ENCODE measurements around the gene MYH13.

MYH13 gene

DNA sequence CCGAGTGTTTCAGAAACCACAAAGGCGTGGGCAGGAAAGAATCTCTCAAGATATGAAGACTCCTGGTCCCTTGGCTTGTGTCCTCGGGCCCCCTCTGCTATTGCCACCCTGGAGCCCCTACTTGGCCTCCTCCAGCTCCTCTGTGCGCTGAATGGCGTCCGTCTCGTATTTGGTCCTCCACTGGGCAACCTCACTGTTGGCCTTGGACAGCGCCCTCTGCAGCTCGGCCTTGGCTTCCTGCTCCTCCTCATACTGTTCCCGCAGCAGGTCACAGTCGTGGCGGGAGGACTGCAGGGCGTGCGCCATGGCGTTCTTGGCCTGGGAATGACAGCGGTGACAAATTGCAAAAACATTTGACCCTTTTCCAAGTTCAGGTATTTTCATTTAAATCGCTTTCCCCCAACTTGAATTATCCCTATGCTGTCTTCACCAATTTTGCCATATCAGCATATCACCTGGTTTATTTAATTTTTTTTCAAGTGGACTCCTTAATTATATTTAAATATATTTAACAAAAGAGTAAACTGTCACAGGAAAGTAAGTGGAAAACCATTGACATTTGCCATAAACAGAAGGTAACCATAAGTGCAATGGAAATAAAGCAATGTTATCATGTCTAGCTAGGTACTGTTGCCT lies 59.7 kb downstream of the MYH13 start:
- no peak overlapping the region for H3K4me3 ChIP-seq (ENCODE audit: low read depth, low read length)
- no peak for DNase-seq (ENCODE audit: low read depth, low spot score)
- TF ChIP-seq, protein P1, sequence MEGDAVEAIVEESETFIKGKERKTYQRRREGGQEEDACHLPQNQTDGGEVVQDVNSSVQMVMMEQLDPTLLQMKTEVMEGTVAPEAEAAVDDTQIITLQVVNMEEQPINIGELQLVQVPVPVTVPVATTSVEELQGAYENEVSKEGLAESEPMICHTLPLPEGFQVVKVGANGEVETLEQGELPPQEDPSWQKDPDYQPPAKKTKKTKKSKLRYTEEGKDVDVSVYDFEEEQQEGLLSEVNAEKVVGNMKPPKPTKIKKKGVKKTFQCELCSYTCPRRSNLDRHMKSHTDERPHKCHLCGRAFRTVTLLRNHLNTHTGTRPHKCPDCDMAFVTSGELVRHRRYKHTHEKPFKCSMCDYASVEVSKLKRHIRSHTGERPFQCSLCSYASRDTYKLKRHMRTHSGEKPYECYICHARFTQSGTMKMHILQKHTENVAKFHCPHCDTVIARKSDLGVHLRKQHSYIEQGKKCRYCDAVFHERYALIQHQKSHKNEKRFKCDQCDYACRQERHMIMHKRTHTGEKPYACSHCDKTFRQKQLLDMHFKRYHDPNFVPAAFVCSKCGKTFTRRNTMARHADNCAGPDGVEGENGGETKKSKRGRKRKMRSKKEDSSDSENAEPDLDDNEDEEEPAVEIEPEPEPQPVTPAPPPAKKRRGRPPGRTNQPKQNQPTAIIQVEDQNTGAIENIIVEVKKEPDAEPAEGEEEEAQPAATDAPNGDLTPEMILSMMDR (IDR thresholded peaks at IDR 0.05; ENCODE audit: low read depth, low read length): no peak
- in situ Hi-C loops (cut with HindIII; ENCODE audit: low sequenced_read_pairs): no loop called here

DNA sequence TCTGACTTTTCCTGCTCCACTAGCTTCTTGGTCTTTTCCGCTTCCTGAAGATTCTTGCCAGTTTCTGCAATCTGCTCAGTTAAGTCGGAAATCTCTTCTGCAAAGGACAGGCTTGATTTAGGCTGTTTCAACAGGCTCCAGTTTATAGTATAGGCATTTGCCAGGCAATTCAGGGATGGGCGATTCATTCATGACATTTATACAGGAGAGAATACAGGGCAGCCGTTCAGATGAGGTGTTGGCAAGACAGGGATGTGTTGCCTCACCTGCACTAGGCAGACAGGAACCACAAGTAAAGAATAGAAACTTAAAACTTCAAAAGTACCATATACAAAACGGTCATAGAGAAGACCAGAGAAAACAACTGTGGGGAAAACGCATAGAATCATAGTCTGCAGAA lies 61.7 kb downstream of the MYH13 start:
- TF ChIP-seq, protein P1 (IDR thresholded peaks at IDR 0.05; ENCODE audit: low read depth, low read length): no peak
- in situ Hi-C loops (cut with HindIII; ENCODE audit: low sequenced_read_pairs): no loop called here
- no peak overlapping the region for H3K4me3 ChIP-seq (ENCODE audit: low read depth, low read length)
- no peak for DNase-seq (ENCODE audit: low read depth, low spot score)

DNA sequence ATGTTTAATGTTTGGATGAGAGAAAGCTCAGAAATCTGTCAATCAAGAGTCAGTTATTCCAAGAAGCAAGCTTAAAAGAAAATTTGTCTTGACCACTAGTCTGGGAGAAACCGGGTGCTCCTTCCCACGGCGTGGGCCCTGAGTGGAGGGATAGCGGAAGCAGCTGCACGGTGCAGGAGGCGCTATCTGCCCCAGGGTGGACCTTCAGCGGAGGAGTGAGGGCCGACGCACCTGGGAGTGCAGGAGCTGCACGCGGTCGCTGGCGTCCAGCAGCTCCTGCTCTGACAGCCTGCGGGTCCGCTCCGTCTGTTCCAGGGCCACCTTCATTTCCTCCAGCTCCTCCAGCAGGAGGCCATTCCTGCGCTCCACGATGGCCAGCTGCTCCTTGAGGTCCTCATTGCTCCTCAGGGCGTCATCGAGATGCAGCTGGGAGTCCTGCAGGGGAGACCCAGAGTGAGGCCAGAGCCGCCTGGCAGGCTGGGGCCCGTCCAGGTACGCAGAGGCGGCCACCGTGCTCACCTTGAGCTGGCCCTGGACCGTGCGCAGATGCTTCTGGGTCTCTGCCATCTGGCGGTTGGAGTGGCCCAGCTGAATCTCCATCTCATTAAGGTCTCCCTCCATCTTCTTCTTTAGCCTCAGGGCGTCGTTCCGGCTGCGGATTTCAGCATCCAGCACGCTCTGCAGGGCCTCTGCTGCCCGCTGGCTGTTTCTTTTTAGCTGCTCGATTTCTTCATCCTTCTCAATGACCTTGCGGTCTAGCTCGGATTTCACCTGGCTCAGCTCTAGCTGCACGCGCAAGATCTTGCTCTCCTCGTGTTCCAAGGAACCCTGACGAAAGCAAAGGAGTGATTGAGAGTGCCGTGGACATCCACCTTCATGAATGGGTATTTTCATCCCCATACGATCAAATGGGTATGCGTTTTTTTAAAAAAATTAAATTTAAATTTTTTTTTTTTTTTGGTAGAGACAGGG lies 63.5 kb downstream of the MYH13 start:
- H3K4me3 ChIP-seq (ENCODE audit: low read depth, low read length): no peak overlapping the region
- TF ChIP-seq, protein P1 (IDR thresholded peaks at IDR 0.05; ENCODE audit: low read depth, low read length): no peak
- DNase-seq (ENCODE audit: low read depth, low spot score): no peak
- in situ Hi-C loops (cut with HindIII; ENCODE audit: low sequenced_read_pairs): no loop called here

DNA sequence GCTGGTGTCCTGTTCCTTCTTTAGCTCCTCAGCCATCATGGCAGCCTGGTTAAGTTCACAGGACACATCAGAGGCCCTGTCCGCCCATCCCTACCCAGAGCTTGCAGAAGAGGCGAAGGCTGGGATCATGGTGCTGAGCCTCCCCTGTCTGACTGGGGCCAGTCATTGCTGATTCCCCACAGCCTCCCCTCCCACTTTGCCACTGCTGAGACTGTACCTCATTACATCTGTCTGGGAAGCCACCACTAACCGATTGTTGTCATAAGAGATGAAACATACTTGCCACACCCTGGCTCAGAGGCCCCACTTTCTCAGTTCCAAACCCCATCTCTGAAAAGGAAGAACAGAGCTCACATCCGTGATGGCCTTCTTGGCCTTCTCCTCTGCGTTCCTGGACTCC lies 66.2 kb downstream of the MYH13 start:
- H3K4me3 ChIP-seq (ENCODE audit: low read depth, low read length): no peak overlapping the region
- no peak for DNase-seq (ENCODE audit: low read depth, low spot score)
- in situ Hi-C loops (cut with HindIII; ENCODE audit: low sequenced_read_pairs): no loop called here
- TF ChIP-seq, protein P1 (IDR thresholded peaks at IDR 0.05; ENCODE audit: low read depth, low read length): no peak

DNA sequence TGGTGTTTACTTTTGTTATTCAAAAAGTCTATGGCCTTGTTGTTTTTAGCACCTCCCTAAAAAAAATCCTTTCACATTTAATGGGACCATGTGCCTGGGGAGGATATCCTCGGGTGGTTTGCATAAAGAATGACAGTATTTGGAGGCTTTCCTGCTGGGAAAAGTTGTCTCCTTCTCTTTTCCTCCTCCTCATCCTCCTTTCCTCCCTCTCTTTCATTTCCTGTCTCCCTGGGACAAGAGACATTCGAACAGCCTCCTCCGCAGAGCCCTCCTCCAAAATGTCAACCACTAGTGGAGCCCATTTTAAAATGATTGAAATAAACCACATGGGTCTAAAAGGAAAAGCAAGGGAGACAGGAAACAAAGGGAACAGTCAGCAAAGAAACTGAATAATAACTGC lies 67.4 kb downstream of the MYH13 start:
- TF ChIP-seq, protein P1 (IDR thresholded peaks at IDR 0.05; ENCODE audit: low read depth, low read length): no peak
- DNase-seq (ENCODE audit: low read depth, low spot score): no peak
- no peak overlapping the region for H3K4me3 ChIP-seq (ENCODE audit: low read depth, low read length)
- in situ Hi-C loops (cut with HindIII; ENCODE audit: low sequenced_read_pairs): no loop called here

DNA sequence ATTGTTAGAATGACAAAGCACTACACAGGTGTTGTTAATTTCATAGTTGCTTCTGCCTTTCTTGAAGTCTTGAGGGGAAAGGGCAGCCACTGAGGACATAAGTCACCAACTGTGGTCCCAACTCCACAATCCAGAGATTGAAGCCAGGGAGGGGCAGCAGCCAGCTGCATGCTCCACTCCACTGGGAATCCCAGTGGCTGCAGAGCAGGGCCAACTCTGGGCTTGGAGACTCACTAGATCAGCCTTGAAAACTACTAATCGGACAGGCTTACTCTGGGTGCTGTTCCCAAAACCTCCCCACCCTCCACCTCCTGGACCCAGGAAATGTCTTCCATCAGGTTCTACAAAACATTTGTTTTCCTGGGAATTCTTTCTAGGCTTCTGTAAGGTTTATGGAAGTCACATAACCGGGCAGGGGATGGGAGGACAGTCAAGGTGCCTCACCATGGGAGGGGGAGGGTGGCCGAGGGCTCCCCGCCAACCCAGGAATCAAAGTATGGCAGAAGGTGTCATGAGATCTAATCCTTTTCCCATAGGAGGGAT lies 68.0 kb downstream of the MYH13 start:
- in situ Hi-C loops (cut with HindIII; ENCODE audit: low sequenced_read_pairs): no loop called here
- no peak overlapping the region for H3K4me3 ChIP-seq (ENCODE audit: low read depth, low read length)
- DNase-seq (ENCODE audit: low read depth, low spot score): no peak
- TF ChIP-seq, protein P1 (IDR thresholded peaks at IDR 0.05; ENCODE audit: low read depth, low read length): no peak

Data from astrocyte of the spinal cord (primary cell).